GM20000 (cell line): ENCODE results near the gene LRSAM1.

Experiments
- DNase-seq: peaks from one replicate; pipeline ENCODE4 v3.0.0; 2012; ENCODE audit warnings: low spot score
- CTCF ChIP-seq: IDR thresholded peaks from 2 replicates; pipeline ENCODE4 v1.5.1; 2012; ENCODE audit warnings: mild to moderate bottlenecking, control low read depth; ENCODE audit errors: extremely low read depth, missing control alignments

LRSAM1 gene

DNA sequence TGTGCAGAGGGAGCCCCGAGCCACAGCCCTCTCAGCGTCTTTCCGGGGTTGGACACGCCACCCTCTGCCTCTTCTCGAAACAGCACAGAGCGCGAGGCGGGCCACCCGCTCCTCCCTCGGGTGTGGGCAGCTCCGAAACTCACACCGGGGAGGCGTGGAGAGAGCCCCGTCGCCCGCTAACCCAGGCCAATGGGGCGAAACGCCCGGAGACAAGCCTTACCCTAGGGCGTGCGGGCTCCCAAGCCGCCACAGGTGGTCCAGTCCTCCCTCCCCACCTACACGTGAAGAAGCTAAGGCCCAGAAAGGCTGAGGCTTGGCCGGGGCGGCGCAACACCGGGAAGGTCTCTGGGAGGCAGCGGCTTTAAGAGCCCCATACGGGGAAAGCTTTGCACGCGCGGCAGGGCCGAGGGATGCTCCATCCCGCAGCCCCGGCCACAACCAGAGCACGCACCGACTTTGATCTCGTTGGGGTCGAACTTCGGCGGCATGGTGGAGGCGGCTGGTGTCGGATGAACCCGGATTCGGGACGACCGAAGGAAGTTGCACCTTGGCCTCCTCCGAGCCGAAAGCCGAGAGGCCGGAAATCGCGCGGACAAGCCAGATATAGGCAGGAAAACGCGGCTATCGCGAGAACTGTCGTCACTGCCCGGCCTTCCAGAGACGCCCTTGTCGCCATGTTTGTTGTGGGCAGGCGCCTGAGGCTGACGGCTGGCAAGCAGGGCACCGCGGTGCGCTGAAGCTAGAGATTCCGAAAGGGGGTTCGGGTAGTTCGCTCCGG, at the start of gene LRSAM1, which contains the start of gene RPL12:
Gene LRSAM1 (plus strand): TSS at position 681 of the 778 bp plus-strand sequence. CDS start 3,018 bp downstream, outside the sequence.
Gene RPL12 (minus strand): TSS at position 577 of the 778 bp plus-strand sequence. CDS start 89 bp downstream, at position 488.
- DNase-seq, result peak; percentile 94
- TF ChIP-seq CTCF, result no peak

- DNase-seq, result no peak
- TF ChIP-seq CTCF, result no peak
Observed at GRCh38 chr9:127402401-127403090, 48.8 kb upstream of the LRSAM1 start.

- DNase-seq, result no peak
- no peak for TF ChIP-seq CTCF
Observed at GRCh38 chr9:127403507-127404192, 47.7 kb upstream of the LRSAM1 start.

DNA sequence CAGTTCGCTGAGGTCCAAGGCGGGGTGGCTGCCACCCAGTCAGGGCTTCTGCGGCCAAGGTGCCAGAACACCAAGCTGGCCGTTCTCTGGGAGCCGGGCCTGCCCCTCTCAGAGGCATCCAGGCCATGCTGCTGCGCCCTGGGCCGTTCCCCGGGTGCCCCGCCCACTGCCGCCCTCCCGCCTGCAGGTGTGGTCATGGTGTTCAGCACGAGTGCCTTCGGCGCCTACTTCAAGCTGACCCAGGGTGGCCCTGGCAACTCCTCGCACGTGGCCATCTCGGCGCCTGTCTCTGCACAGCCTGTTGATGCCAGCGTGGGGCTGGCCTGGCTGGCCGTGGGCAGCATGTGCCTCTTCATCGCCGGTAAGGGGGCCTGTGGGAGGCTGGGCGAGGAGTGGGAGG, 46.7 kb upstream of the LRSAM1 start:
- TF ChIP-seq CTCF, result no peak
- no peak for DNase-seq

- no peak for TF ChIP-seq CTCF
- DNase-seq, result no peak
Observed at GRCh38 chr9:127405344-127406125, 45.8 kb upstream of the LRSAM1 start.

DNA sequence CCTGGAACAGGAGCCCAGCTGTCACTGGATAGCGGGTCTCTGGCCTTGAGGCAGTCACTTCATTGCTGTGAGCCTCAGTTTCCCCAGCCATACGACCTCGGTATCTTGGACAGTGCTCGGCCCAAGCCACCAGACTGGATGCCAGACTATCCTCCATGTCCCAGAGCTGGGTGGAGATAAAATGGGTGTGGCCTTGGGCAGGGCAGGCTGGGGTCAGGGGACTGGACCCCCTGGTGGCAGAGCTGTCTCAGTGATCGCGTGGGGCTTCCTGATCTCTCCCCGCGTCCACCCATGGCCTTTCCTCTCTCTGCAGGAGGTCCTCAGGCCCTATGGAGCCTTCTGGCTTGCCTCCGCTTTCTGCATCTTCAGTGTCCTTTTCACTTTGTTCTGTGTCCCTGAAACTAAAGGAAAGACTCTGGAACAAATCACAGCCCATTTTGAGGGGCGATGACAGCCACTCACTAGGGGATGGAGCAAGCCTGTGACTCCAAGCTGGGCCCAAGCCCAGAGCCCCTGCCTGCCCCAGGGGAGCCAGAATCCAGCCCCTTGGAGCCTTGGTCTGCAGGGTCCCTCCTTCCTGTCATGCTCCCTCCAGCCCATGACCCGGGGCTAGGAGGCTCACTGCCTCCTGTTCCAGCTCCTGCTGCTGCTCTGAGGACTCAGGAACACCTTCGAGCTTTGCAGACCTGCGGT, 44.4 kb upstream of the LRSAM1 start:
- no peak for DNase-seq
- no peak for TF ChIP-seq CTCF
